K562 (cell line): Measurements from ENCODE around the gene TPK1. TPM values are rescaled to one million over a fixed set of nuclear protein-coding genes. Genes with fewer than 3 reads are reported as not detected.

Experiments
- GABPA ChIP-seq: fragments of 200-800 bp; sonication (Bioruptor generic); conservative IDR thresholded peaks from 2 replicates; pipeline ENCODE4 v1.6.1; 2016; ENCODE audit warnings: low read depth, missing genetic modification characterization, missing compliant biosample characterization
- KDM5B ChIP-seq: fragments of 200-600 bp; sonication (generic); IDR thresholded peaks from 2 replicates; pipeline ENCODE4 v1.6.1; 2012; ENCODE audit warnings: low read depth, mild to moderate bottlenecking, moderate library complexity, low read length, control low read depth, inconsistent platforms; ENCODE audit not compliant: insufficient replicate concordance
- L3MBTL2 ChIP-seq: fragments of 450-650 bp; IDR thresholded peaks from 2 replicates; pipeline ENCODE4 v1.6.1; 2016; ENCODE audit warnings: mild to moderate bottlenecking, moderate library complexity
- LCOR ChIP-seq: sonication (generic); formaldehyde crosslinking; IDR thresholded peaks from 2 replicates; pipeline ENCODE4 v1.8.0; 2022; ENCODE audit warnings: mild to moderate bottlenecking, missing genetic modification reagents
- MCM7 ChIP-seq, 2 experiments: fragments of 450-650 bp; IDR thresholded peaks; 2 replicates each; pipeline ENCODE4 v1.6.1; 2016 to 2018
- SAFB ChIP-seq: fragments of 200-400 bp; formaldehyde crosslinking; IDR thresholded peaks from 2 replicates; pipeline ENCODE4 v1.6.1; 2017; ENCODE audit warnings: low read depth, low read length, borderline replicate concordance
- SRSF9 ChIP-seq: fragments of 200-400 bp; formaldehyde crosslinking; IDR thresholded peaks from 2 replicates; pipeline ENCODE4 v1.6.1; 2017; ENCODE audit warnings: low read depth, low read length, borderline replicate concordance
- ZNF282 ChIP-seq: sonication (generic); formaldehyde crosslinking; IDR thresholded peaks from 2 replicates; pipeline ENCODE4 v1.8.1; 2023; ENCODE audit warnings: missing genetic modification reagents
- ZNF586 ChIP-seq: fragments of 450-650 bp; formaldehyde crosslinking; conservative IDR thresholded peaks from 2 replicates; pipeline ENCODE4 v1.4.0; 2020; ENCODE audit warnings: mild to moderate bottlenecking, moderate library complexity
- polyA plus RNA-seq, 8 experiments: library from polyadenylated mRNA; depleted of rRNA in 4 of 8; stranded (reverse) in 5 of 8; unstranded in 3 of 8; fragments of >200 nt; fragmentation: Nextera tagmentation in 2 of 8; fragmentation: Illumina TruSeq in 1 of 8; extraction: Ambion mirVana in 2 of 8; extraction: Trizol in 1 of 8; gene quantifications; 2 replicates each; pipeline versions ENCODE4 v1.2.1 to v1.2.3, GENCODE V29; 2011 to 2014; ENCODE audit warnings: inconsistent platforms in 1 of 8, missing spikeins in 1 of 8
- total RNA-seq, 7 experiments: library from RNA; depleted of rRNA in 6 of 7; stranded (reverse); fragments of >200 nt in 6 of 7; fragmentation: Illumina TruSeq in 2 of 7; extraction: Trizol in 2 of 7; gene quantifications; 2 replicates each; pipeline versions ENCODE4 v1.2.1 to v1.2.3, GENCODE V29; 2011 to 2021; ENCODE audit warnings: low replicate concordance in 1 of 7
- TF ChIP-seq, protein P1 (sequence below), 2 experiments: fragments of 450-650 bp; IDR thresholded peaks; 2 replicates each; pipeline ENCODE4 v1.6.1; 2016; ENCODE audit warnings: mild to moderate bottlenecking in 2 of 2, borderline replicate concordance in 1 of 2, low read depth in 1 of 2, moderate library complexity in 1 of 2
- TF ChIP-seq, protein P2 (sequence below): fragments of 450-650 bp; IDR thresholded peaks from 2 replicates; pipeline ENCODE4 v1.6.1; 2017; ENCODE audit warnings: antibody characterized with exemption
- TF ChIP-seq, protein P3 (sequence below): fragments of 250-450 bp; sonication (Bioruptor Pico); IDR thresholded peaks from 2 replicates; pipeline ENCODE4 v1.5.0; 2020; ENCODE audit warnings: mild to moderate bottlenecking
- TF ChIP-seq, protein P4 (sequence below): fragments of 450-650 bp; IDR thresholded peaks from 2 replicates; pipeline ENCODE4 v1.6.1; 2016; ENCODE audit warnings: low read depth, mild to moderate bottlenecking, moderate library complexity

TPK1 gene
- total and polyA plus RNA-seq, 9 of the 15 experiments (the other 6 are each of a cell fraction or from before 2014, with no cell fraction given): 5.1 to 16.2 (median 9.2) TPM

DNA sequence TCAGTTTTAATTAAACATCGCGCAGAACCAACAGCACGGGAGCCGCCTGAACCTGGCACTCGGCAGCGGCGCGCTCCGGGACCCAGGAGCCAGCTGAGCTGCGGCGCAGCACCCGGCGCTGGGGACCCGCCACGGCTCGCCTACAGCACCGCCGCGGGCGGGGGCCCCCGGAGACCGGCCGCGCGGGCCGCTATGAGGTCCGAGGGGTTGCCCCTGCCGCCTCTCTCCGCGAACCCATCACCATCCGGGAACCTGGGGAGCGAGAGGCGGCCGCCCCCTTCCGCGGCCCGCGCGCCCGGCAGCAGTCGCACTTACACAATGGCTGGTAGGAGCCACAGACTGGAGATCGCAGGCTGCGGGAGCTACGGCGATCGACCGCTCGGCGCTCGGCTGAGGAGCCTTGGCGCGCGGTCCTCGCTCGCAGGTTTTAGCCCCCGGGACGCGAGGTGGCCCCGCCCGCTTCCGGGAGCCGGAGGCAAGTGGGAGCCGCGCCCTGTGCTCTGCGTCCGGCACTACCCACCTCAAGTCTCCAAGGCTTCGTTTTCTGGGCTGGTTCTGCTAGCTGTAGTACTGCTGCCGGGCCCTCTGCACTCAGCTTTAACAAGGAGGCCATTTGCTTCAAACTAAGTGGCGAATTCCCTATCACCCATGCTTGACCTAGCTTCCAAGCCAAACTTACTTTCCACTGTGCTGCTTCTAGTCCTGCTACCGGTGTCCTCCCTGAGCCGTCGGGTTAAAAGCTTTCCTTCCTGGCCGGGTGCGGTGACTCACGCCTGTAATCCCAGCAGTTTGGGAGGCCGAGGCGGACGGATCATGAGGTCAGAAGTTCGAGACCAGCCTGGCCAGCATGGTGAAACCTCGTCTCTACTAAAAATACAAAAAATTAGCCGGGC lies at the start of gene TPK1 (continued):
- TF ChIP-seq, protein P1, sequence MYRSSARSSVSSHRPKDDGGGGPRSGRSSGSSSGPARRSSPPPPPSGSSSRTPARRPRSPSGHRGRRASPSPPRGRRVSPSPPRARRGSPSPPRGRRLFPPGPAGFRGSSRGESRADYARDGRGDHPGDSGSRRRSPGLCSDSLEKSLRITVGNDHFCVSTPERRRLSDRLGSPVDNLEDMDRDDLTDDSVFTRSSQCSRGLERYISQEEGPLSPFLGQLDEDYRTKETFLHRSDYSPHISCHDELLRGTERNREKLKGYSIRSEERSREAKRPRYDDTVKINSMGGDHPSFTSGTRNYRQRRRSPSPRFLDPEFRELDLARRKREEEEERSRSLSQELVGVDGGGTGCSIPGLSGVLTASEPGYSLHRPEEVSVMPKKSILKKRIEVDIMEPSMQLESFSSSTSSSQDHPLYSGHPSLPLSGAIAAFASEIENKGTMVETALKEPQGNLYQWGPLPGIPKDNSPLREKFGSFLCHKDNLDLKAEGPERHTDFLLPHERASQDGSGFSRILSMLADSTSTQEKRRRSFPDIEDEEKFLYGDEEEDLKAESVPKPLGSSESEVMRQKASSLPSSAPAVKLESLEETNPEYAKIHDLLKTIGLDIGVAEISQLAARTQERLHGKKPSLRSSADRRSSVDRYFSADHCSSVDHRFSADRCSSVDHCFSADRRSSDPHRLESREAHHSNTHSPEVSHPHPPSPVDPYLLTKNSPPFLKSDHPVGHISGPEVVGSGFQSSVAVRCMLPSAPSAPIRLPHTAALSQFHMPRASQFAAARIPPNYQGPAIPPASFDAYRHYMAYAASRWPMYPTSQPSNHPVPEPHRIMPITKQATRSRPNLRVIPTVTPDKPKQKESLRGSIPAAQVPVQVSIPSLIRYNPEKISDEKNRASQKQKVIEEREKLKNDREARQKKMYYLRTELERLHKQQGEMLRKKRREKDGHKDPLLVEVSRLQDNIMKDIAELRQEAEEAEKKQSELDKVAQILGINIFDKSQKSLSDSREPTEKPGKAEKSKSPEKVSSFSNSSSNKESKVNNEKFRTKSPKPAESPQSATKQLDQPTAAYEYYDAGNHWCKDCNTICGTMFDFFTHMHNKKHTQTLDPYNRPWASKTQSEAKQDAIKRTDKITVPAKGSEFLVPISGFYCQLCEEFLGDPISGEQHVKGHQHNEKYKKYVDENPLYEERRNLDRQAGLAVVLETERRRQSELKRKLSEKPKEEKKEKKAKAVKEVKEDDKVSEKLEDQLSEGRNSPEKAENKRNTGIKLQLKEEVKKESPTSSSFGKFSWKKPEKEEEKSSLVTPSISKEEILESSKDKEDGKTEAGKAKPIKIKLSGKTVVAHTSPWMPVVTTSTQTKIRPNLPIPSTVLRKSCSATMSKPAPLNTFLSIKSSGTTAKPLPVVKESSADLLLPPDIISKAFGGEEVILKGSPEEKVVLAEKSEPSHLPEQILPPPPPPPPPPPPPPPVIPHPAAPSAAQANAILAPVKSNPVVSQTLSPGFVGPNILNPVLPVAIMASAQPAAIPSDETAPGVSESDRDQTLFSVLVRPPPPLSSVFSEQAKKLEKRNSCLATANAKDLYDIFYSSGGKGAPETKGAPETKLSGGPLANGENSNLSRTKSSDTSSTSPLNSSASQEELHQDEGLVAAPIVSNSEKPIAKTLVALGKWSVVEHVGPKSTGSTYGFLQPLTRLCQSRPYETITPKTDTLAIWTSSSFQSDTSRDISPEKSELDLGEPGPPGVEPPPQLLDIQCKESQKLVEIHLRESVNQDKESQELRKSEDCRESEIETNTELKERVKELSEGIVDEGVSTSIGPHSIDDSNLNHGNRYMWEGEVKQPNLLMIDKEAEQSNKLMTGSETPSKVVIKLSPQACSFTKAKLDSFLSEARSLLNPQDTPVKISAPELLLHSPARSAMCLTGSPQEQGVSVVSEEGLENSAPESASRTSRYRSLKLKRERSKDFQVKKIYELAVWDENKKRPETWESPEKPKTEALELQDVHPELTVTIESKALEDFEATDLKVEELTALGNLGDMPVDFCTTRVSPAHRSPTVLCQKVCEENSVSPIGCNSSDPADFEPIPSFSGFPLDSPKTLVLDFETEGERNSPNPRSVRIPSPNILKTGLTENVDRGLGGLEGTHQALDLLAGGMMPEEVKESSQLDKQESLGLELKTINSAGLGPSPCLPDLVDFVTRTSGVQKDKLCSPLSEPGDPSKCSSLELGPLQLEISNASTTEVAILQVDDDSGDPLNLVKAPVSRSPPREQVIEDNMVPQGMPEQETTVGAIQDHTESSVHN (IDR thresholded peaks at IDR 0.05; ENCODE audit: borderline replicate concordance in 1 of 2, low read depth in 1 of 2): peak in 1 of 2 experiments; percentile 58; a peak in 1 of 4 replicates
- peak; percentile 94 for TF ChIP-seq L3MBTL2
- peak; percentile 88 for TF ChIP-seq GABPA (tag)
- no peak; the same call in 1 of the 2 replicates for TF ChIP-seq ZNF282 (CRISPR knock-in tag)
- no peak for TF ChIP-seq MCM7 (IDR thresholded peaks at IDR 0.05)
- no peak for TF ChIP-seq SAFB
- TF ChIP-seq ZNF586 (CRISPR knock-in tag): no peak
- peak; percentile 90 for TF ChIP-seq KDM5B
- peak; percentile 82 for TF ChIP-seq LCOR
- TF ChIP-seq SRSF9: no peak
- TF ChIP-seq, protein P2, sequence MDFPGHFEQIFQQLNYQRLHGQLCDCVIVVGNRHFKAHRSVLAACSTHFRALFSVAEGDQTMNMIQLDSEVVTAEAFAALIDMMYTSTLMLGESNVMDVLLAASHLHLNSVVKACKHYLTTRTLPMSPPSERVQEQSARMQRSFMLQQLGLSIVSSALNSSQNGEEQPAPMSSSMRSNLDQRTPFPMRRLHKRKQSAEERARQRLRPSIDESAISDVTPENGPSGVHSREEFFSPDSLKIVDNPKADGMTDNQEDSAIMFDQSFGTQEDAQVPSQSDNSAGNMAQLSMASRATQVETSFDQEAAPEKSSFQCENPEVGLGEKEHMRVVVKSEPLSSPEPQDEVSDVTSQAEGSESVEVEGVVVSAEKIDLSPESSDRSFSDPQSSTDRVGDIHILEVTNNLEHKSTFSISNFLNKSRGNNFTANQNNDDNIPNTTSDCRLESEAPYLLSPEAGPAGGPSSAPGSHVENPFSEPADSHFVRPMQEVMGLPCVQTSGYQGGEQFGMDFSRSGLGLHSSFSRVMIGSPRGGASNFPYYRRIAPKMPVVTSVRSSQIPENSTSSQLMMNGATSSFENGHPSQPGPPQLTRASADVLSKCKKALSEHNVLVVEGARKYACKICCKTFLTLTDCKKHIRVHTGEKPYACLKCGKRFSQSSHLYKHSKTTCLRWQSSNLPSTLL: no peak
- TF ChIP-seq, protein P3, sequence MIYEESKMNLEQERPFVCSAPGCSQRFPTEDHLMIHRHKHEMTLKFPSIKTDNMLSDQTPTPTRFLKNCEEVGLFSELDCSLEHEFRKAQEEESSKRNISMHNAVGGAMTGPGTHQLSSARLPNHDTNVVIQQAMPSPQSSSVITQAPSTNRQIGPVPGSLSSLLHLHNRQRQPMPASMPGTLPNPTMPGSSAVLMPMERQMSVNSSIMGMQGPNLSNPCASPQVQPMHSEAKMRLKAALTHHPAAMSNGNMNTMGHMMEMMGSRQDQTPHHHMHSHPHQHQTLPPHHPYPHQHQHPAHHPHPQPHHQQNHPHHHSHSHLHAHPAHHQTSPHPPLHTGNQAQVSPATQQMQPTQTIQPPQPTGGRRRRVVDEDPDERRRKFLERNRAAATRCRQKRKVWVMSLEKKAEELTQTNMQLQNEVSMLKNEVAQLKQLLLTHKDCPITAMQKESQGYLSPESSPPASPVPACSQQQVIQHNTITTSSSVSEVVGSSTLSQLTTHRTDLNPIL (CRISPR knock-in tag): 0 out of 2 replicates have a peak, but pooled peaks have one; percentile 63
- TF ChIP-seq, protein P4, sequence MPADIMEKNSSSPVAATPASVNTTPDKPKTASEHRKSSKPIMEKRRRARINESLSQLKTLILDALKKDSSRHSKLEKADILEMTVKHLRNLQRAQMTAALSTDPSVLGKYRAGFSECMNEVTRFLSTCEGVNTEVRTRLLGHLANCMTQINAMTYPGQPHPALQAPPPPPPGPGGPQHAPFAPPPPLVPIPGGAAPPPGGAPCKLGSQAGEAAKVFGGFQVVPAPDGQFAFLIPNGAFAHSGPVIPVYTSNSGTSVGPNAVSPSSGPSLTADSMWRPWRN: 0 out of 2 replicates have a peak, but pooled peaks have one; percentile 7
